NCI-H69 (cell line): ENCODE measurements around the gene SAMD14.

ENCODE experiments used
- DNase-seq: peaks from one replicate; lab custom pipeline; 2025; lab: John Stamatoyannopoulos, UW

Gene SAMD14

GRCh38 chr17:50112694-50113093, 17.3 kb downstream of the SAMD14 start:
- DNase-seq: no peak

GRCh38 chr17:50111673-50112655, 18.0 kb downstream of the SAMD14 start:
- DNase-seq: peak; percentile 50

GRCh38 chr17:50110591-50111349, 19.2 kb downstream of the SAMD14 start:
- DNase-seq: no peak

DNA sequence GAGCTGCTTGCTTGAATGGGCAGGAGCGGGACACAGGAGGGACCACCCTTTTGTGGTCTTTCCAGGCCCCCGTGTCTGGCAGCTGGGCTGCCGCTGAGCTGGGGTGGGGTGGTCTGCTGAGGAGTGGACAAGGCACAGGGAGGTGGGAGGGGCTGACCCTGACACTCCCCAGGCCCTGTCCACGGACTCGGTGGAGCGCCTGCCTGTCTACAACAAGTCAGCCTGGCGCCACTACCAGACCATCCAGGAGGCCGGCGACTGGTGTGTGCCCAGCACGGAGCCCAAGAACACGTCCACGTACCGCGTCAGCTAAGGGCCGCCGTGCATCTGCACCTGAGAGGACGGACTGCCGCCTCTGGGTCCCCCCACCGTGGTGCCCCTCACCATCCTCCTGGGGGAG, 20.2 kb downstream of the SAMD14 start:
- DNase-seq: no peak

GRCh38 chr17:50109207-50109606, 20.8 kb downstream of the SAMD14 start:
- no peak for DNase-seq

DNA sequence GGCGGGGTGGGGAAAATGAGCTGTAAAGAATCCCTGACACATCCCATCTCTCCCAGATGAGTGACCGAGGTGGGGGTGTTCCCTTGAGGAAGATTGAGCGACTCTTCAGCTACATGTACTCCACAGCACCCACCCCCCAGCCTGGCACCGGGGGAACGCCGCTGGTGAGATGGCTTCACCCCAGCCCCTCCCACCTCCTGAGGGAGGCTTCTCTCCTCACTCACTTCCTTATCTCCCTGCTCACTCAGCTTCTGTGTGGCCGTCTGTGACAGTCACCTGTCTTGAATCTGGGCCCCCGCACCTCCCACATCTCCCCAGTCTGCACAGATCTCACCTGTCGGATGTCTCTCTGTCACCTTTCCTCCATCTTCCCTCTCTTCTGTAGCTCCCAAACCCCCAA, 21.4 kb downstream of the SAMD14 start:
- DNase-seq: no peak

- no peak for DNase-seq
Measured at GRCh38 chr17:50107790-50108414, 22.1 kb downstream of the SAMD14 start.

GRCh38 chr17:50106393-50107131, 23.4 kb downstream of the SAMD14 start:
- no peak for DNase-seq

GRCh38 chr17:50105811-50106210, 24.1 kb downstream of the SAMD14 start:
- no peak for DNase-seq

DNA sequence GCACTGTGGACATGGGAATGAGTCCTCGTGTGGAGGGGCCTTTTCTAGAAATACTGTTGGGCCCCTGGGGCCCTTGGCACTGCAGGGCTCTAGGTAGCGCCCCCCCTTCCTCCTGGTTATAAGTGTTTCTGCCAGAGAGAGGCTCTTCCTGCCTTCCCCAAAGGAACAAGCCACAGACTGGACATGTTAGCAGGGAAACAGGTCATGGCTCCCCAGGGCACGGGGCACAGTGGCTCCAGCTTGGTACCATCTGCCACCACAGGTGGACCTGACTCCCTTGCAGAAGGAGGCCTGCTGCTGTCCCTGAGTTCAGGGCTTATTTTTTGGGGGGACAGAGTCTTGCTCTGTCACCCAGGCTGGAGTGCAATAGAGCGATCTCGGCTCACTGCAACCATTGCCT, 26.0 kb downstream of the SAMD14 start:
- DNase-seq: no peak

- DNase-seq: no peak
Measured at GRCh38 chr17:50103252-50103651, 26.7 kb downstream of the SAMD14 start.

- DNase-seq: no peak
Measured at GRCh38 chr17:50102164-50102991, 27.6 kb downstream of the SAMD14 start.

GRCh38 chr17:50101346-50102163, 28.4 kb downstream of the SAMD14 start:
- peak; percentile 61 for DNase-seq

- DNase-seq: peak; percentile 54
Measured at GRCh38 chr17:50100921-50101345, 29.0 kb downstream of the SAMD14 start.

GRCh38 chr17:50100480-50100883, 29.5 kb downstream of the SAMD14 start:
- peak; percentile 69 for DNase-seq

GRCh38 chr17:50099003-50099402, 31.0 kb downstream of the SAMD14 start:
- DNase-seq: no peak

- DNase-seq: no peak
Measured at GRCh38 chr17:50098583-50098982, 31.4 kb downstream of the SAMD14 start.

DNA sequence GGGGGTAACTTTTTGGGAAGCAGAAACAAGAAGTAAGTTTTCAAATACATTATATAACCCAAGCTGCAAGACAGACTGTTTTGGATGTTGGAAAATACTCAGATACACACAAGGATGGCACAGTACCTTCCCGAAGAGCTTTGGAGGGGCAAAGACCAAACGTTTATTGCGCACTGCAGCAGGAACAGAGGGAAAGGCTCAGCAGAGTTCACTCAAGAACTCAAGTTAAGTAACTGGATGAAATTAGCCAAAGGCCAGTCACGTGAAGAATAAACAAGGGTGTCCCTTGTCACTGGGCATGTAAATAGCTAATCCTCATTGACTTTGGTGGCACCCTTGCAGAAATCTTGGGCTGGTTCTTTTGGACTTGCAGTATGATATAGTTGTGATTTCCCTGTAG, 32.0 kb downstream of the SAMD14 start:
- DNase-seq: no peak

- no peak for DNase-seq
Measured at GRCh38 chr17:50097455-50097854, 32.5 kb downstream of the SAMD14 start.

DNA sequence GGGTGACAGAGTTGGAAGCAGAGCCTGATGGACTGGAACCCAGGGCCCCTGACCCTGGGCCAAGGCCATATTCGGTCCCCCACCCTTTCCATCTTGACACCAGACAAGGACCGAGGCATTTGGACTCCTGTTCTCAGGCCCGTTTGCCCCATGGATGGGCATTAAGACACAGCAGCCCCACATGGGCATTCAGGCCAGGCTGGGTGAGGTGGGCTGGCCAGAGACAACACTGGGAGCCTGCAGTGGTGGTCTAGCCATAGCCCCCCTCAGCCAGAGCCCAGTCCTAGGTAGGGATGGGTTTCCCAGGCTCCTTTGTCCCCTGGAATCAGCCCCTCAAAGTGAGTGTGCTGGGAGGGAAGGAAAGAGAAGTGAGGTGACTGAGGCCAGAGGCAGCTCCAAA, 33.2 kb downstream of the SAMD14 start:
- no peak for DNase-seq
